NB4 (cell line): Measurements from ENCODE around the gene ARMH4.

Experiments used
- CTCF ChIP-seq: IDR thresholded peaks from one replicate; pipeline ENCODE4 v1.5.1; 2012; ENCODE audit warnings: low read depth, low read length
- POLR2A ChIP-seq: IDR thresholded peaks from 2 replicates; pipeline ENCODE4 v1.6.1; 2011; ENCODE audit warnings: mild to moderate bottlenecking; ENCODE audit not compliant: insufficient read length; ENCODE audit errors: extremely low read depth

DNA sequence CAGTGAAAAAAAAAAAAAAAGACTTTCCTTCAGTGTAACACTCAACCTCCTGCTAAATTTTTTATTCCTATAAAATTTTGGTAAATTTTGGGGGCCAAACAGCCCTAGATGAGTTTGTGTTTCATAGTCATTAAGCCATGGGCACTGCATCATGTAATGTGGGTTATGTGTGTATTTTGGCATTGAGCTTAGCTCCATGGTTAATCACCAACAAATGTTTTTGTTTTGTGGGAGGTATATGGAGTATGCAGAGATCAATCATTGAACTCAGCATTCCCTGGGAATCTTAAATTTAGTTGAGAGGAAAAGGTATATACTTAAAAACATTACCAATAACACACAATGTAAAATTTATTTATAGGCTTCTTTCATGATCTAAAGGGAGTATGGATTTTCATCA is 8.5 kb upstream of the ARMH4 start:
- TF ChIP-seq CTCF (no peak), POLR2A (no peak)
